A549 (cell line): ENCODE data around the gene CORO2B.

ENCODE experiments used
- CTCF ChIP-seq: fragments of >200 bp; sonication (Bioruptor Twin); formaldehyde crosslinking; IDR thresholded peaks from 3 replicates; pipeline ENCODE4 v1.5.1; 2016
- HOXA7 ChIP-seq: fragments of 250-450 bp; sonication (Bioruptor Pico); IDR thresholded peaks from 2 replicates; pipeline ENCODE4 v1.5.0; 2020; ENCODE audit warnings: mild to moderate bottlenecking, moderate library complexity
- RCOR1 ChIP-seq: fragments of 150-350 bp; IDR thresholded peaks from 2 replicates; pipeline ENCODE4 v1.6.1; 2014; ENCODE audit warnings: antibody characterized with exemption, low read length, low read depth
- ZC3H11A ChIP-seq: fragments of 450-650 bp; IDR thresholded peaks from 2 replicates; pipeline ENCODE4 v1.6.1; 2014; ENCODE audit warnings: antibody characterized with exemption, mild to moderate bottlenecking

- no peak for TF ChIP-seq ZC3H11A
- TF ChIP-seq CTCF: no peak
- no peak for TF ChIP-seq HOXA7
- TF ChIP-seq RCOR1: no peak
These were observed 28.8 kb upstream of the CORO2B start for GRCh38 chr15:68550004-68550403.
